ENCODE measurements around the gene EML4.
"Not testable (repeated sequence)": the region's sequence is repeated elsewhere in the genome, so short reads cannot be mapped to it uniquely, and the experiment has no call there.

Gene EML4

DNA sequence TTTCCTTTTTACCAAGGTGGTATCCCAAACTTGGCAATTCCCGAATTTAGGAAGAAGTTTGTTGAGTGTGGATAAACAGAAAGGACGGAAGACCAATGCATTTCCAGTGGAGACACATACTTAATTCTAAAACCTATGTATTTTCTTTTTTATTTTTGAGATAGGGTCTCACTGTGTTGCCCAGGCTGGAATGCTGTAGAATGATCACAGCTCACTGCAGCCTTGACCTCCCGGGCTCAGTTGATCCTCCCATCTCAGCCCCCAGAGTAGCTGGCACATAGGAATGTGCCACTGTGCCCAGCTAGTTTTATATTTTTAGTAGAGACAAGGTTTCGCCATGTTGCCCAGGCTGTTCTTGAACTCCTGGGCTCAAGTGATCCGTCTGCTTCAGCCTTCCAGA is 101.6 kb downstream of the EML4 start:
- DNase-seq: no peak

DNA sequence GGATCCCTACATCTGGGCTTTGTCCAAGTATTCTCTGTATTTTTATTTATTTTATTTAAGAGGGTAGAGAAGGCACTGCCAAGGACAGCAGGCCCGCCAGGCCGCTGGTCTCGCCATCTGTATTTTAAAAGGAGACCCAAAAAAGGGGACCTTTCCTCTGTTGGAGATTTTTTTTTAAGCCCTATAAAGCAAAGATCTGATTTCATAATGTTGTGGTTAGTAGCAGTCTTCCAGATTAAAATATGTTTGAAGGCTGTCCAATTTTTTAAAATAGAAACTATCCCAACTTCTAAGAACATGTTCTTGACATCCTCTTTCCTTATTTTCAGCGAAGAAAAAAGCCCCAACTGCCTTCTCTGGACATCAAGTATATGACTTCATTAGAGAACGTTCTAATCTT is 102.1 kb downstream of the EML4 start:
- DNase-seq: not testable (repeated sequence)

DNA sequence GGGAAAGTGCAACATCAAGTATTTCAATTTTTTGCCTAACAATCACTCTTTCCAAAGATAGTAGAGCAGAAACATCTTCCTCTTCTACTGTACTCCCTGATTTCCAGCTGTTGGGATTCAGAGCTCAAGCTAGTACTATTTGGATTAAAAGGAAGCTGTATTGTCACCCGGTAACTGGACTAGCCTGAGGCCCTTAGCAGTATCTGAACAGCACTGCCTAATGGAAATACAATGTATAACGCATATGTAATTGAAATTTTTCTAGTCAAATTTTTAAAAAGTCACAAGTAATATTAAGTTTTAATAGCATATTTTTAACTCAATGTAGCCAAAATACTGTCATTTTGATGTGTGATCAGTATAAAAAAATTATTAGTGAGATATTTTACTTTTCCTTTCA is 105.7 kb downstream of the EML4 start:
- no peak for DNase-seq

DNA sequence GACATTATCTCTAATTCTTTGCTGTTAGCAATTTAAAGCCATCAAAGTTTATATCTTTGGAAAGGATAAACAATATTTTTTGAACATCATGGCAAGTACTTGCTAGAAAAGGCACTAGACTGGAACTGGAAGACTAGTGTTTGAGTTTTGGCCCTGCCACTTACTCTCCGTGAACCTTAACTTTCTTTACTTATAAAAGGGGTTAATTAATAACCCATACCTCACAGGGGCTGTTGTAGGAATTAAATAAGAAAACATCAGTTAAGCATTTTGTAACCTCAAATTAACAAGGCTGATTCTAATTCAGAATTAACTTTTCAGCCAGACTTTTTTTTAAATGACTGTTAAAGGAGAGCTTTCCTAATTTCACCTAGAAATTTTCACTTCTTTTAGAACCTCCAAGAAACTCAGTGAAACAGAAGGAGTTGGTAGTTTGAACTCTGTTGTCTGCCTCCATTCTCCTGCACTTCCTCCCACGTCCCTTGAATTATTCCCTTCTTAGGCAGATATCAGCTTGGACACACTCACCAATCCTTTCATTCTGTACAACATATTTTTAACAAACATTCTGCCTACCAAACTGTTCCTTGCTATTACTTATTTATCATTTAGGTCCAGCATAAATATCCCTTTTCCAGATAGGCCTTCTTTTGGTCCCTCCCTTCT is 112.4 kb downstream of the EML4 start:
- no peak for DNase-seq

DNA sequence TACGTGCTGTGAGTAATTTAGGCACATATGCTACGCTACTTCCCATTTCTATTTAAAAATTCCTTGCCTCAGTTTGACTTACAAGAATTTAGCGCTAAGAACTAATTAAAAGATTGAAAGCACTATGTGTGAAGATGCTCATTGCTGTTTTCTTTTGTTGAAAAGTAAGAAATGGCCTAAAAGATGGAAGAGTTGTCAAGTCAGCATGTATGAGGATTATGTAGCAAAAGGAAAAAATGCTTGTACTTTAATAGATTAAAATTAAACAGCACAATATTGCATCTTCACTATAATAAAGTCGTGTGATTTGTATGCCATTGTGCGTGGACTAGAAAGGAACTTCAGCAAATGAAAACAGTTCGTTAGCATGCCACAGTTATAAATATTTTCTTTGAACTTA is 114.9 kb downstream of the EML4 start:
- DNase-seq: no peak

DNA sequence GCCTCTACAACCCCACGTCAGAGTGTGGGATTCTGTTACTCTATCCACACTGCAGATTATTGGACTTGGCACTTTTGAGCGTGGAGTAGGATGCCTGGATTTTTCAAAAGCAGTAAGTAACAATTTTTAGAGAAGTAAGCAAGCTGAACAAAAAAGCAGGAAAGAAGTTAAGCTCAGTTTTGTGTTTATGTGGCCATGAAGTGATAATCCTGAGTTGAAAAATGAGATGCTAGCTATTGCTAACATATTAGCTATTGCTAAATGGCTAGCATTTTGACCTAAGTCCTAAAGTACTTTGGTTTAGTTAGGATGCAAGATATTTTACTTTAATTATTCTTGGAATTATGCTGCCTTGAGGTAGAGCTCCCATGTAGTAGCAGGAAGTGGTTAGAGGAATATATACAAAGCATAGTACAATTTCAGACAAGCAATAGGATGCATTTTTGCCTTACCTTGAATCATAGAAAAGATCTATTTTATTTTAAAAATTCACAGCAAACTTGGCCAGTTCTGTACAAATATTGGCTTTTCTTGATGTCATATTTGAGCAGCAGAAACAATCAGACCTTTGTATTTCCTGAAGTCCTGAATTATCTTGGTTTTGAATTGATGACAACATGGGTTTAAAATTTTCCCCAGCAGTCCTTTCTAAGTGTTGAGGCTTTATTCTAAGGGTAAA is 117.3 kb downstream of the EML4 start:
- no peak for DNase-seq

DNA sequence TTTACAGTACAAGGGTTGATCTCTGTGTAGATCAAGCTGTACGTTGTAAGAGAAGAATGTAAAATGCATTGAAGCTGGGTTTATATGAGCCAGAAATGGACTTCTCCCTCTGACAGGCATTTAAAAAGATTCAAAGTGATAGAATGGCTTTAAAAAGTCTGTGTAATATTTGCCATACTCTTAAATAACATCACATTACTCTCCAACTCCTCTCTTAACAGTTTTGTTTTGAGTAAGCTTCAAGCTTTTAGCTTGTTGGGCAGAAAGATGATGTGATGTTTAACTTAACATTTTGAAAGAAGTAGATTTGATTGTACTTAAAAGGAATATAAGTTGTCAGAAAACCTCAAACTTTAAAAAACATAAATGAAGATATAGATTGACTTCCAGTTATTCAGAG is 119.7 kb downstream of the EML4 start:
- DNase-seq: no peak

DNA sequence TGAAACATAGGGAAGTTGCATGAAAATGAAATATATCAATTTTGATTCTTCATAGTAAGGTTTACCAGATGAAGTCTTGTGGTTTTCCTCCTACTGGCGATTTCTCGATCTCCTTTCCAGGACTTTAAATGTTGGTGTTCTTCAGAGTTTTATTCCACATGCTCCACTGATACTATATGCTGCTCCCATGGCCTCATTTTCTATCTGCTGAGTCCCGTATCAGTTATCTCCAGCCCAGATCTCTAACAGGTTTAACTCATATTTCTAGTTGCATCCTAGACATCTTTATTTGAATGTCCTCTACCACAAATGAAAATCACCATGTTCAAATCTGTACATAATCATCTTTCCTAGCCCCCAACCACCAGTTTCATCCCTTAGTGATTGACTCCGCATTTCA is 120.1 kb downstream of the EML4 start:
- no peak for DNase-seq

DNA sequence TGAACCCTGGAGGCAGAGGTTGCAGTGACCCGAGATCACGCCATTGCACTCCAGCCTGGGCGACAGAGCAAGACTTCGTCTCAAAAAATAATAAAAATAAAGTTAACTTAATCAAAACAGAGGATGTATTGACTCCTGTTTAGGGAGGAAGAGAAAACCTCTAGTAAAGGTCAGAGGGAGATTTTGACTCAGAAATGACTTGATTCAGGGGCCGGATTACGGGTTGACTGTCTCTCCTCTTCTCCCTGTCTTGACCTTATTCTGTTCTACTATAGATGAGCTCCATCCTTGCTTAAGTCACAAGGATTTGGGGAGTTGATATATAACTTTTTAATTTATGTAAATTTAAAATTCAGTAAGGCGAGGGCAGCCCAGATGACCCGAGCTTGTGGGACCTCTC is 120.9 kb downstream of the EML4 start:
- no peak for DNase-seq

DNA sequence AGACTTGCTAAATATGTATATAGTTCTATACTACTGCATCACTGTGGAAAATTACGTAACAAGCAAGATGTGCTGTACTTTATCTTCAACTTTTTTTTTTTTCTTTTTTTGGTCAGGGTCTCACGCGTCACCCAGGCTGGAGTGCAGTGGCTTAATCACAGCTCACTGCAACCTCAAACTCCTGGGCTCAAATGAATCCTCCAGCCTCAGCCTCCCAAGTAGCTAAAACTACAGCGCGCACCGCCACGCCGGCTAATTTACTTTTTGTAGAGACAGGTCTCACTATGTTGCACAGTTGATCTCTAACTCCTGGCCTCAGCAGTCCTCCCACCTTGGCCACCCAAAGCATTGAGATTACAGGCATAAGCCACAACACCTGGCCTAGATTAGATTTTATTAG is 123.9 kb downstream of the EML4 start:
- no peak for DNase-seq

DNA sequence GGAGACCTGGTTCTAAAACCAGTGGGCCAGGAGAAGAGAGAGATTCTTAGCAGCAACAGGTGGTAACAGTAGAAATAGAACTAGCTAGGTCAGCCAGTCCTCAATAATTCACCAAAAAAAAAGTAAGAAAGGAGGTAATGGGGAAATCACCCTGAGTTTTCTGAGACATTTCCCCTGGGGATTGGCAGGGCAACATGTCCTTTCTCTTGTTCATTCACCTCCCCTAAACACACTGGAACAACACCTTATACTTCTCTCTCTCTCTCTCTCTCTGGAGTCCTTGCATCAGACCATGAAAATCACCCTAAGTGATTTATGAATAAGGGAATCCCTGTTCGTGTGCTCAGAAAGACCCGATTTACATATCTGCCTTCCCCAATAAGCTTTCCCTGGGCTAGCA is 127.1 kb downstream of the EML4 start:
- DNase-seq: no peak

DNA sequence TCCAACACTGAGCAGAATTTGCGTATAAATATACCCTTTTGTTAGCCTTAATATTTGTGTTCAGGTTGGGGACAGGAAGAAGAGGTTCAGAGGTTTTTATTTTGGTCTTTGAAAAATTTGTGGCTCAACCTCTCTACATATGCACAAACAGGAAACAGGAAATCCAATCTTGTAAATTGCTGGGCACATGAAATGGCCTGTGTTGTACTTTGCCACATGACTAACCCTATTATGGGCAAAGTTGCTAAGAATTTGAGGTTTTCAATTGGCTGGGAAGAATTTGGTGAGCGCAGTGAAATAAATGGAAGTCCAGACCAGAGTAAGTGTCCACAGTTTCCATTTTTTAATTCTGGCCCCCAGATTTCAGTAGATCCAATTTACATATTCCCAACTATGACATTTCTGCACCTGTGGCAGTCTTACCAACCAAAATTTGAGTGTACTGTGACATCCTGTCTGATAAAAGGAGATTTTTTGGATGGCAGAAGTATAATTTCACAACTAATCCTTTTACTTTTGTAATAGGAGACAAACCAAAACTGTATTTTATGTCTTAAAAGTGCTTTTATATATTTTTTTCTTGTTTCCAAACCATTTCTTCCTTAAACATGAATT is 128.3 kb downstream of the EML4 start:
- peak in 3 of 6 experiments; percentile 52 to 64 (median 58) for DNase-seq

DNA sequence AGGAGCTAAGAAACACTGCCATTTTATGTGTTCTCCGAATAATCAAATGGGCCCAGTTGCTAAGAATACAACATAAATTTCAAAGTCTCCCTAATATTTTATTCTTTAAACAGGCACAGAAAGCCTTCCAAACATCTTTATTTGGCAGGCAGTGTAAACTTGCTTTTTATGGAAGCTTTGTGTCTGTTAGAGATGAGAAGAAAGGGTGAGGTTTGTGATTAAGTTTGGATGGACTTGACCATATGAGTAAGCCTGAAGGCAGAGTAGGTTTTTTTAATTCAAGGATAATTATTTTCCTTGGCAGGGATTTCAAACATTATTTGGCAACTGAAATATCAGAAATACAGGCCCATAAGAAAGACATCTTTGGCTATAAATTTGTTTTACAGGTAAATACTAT is 129.0 kb downstream of the EML4 start:
- no peak for DNase-seq

DNA sequence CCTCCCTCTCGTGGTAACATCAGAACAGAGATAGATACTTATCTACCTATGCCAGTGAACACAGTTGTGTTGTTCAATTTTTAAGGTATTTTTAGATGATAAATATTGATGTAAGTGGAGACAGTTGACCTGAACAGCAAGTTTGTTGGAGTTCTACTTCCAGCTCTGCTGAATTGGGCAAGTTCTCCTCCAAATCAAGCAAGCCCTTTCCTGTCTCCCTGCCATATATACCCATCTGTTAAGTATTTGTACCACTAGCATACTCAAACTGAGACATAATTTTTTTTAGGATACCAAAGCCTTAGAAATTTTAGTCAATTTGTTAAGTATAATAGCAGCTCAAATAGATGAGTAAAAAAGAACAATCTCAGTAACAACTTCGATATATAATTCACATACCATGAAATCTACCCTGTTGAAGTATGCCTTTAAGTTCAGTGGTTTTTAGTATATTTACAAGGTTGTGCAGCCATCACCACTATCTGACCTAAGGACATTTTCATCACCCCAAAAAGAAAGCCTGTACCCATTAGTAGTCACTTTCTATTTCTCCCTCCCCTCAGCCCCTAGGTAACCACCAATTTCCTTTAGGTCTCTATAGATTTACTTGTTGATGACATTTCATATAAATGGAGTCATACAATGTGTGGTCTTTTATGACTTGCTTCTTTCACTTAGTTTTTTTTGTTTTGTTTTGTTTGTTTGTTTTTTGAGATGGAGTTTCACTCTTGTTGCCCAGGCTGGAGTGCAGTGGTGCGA is 130.0 kb downstream of the EML4 start:
- DNase-seq: no peak

DNA sequence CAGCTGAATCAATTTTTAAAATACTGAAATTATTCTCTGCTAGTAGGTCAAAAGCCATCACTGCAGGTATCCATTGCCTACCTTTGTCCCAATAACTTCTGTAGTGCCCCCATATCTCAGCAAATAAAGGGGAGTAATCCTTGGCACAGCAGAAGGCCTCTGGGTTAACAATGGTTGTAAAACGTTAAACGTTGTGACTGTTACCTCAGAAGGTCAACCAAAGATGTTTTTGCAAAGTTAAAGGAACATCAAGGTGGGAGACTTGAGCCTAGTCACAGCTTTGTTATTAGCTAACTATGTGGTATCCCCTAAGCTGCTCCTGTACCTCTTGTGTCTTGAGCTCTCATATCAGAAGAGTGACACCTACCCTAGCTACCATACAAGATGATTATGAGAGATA is 131.4 kb downstream of the EML4 start:
- DNase-seq: no peak

DNA sequence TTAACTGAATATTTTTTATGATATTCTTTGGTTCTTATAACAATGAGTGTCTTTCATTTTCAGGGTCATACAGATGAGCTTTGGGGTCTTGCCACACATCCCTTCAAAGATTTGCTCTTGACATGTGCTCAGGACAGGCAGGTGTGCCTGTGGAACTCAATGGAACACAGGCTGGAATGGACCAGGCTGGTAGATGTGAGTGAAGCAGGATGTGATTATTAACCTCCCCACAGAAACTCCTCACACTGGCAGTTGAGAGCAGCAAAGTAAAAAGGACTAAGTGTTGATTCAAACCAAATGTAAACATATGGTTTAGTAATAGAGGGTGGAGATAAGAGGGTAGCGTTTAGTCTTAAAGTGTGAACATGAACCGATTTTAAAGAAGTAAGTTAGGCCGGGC is 134.1 kb downstream of the EML4 start:
- DNase-seq: no peak

DNA sequence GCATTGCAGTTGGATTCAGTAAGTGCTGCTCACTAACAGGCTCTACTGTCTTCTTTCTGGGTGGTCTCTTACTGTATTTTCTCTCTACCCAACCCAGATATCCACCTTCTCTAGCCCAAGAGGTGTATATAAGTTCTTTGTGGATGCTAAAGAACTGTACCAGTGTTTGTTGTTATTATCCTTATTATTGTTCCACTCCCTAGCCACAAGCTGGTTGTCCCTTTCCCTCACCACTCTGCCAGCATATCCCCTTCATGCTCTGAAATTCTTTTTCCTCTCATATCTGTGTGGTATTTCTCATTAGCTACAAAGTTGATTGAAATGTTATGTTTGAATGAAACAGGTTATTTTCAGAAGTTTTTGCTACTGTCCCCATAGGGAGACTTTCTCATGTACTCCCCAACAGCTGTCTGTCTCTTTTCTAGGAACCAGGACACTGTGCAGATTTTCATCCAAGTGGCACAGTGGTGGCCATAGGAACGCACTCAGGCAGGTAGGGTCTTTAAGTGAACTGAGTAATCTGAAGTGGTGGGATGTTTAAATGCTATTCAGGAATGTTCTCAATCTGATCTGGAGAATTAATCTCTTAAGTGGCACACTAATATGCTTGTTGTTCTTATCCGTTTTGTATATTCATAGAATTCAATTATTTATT is 135.0 kb downstream of the EML4 start:
- no peak for DNase-seq

DNA sequence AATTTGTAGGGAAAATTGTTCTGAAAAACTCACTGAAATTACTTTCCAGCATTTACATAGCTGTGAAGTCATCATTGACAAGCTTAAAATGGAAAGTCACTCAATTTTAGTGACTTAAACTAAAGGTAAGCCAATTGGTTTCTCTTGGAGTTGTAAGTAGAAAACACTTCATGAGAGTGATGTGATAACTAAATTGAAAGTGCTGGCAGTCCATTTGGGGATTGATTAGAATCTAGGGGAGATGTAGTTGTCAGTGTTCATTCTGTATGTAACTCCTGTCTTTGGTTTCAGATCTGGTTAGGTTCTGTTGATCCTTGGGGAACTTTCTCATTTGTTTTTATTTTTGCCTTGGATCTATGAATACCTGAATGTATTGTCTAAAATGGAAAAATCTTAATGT is 138.0 kb downstream of the EML4 start:
- no peak for DNase-seq

DNA sequence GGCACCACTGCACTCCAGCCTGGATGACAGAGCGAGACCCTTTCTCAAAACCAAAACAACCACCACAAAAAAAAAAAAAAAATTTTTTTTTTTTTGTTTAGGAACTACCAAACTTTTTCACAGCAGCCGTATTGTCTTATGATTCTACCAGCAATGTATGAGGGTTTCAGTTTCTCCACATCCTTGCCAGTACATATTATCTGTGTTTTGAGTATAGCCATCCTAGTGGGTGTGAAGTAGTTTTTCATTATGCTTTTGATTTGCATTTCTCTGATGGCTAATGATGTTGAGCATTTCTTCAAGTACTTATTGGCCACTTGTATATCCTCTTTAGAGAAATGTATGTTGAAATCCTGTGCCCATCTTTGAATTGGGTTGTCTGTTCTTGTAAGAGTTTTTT is 140.2 kb downstream of the EML4 start:
- DNase-seq: no peak

DNA sequence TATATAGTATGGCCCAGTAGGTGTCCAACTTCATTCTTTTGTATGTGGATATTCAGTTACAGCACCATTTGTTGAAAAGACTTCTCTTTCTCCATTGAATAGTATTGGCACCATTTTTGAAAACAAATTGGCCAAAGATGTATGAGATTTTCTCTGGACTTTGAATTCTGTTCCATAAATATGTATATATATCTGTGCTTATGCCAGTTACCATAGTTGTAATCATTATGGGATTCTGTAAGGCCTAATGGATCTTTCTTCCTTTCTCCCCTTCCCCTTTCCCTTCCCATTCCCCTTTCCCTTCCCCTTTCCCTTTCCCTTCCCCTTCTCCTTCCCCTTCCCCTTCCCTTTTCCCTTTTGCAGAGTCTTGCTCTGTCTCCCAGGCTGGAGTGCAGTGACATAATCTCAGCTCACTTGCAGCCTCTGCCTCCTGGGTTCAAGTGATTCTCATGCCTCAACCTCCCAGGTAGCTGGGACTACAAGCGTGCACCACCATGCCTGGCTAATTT is 140.9 kb downstream of the EML4 start:
- no peak for DNase-seq

DNA sequence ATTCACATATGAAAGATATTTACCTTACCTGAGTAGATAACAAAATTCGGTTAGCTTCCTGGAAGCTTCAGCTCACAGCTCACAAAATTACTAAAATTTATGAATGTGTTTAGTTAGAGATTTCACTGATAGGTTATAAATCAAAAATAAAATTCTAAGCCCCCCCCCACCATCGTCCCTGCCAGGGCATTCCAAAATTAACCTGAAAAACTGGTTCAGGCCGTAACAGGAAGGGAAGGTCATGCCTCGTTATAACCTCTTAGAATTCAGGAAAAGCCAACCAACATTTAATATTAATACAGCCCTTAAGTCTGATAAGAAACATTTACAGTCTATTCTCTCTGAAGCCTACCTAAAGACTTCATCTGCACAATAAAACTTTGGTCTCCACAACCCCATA is 143.0 kb downstream of the EML4 start:
- DNase-seq: no peak

DNA sequence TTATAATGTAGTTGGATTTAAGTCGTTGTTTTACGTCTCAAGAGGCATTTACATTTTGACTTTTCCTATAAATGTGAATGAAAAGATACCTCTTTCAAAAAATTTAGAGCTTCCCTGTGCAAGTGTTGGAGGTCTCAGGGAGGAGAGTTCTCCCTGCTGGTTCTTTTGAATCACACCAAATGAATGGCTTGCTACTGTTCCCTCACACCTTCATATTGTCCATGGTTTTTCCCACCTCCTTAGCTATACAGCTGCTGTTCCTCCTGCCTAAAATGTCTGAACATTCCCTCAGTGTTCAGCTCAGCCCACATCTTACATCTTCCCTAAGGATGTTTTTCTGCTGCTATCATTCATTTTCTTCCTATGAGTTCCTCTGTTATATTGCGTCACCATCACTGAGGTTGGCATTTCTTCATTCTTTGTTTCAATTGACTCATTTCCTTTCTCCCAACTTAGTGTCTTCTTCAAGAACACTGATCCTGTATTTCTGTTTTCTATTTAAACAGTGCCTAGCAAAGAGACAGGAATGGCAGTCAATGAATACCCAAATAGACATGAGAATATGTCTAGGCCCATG is 145.8 kb downstream of the EML4 start:
- DNase-seq: no peak
